Testis (tissue), 2 donors: ENCODE results near the gene RHOXF2.
"Not testable (repeated sequence)": the region's sequence is repeated elsewhere in the genome, so short reads cannot be mapped to it uniquely, and the experiment has no call there.

Experiments
- CTCF ChIP-seq, 3 experiments: fragments of 450-650 bp in 2 of 3; fragments of 200-600 bp in 1 of 3; sonication (generic) in 1 of 3; IDR thresholded peaks; one replicate each; pipeline ENCODE4 v1.5.1; 2016 to 2019; ENCODE audit warnings: antibody characterized with exemption in 3 of 3, mild to moderate bottlenecking in 2 of 3, moderate library complexity in 1 of 3
- POLR2A ChIP-seq: fragments of 450-650 bp; IDR thresholded peaks from one replicate; pipeline ENCODE4 v1.6.1; 2017; ENCODE audit warnings: antibody characterized with exemption, mild to moderate bottlenecking, moderate library complexity

- TF ChIP-seq CTCF (IDR thresholded peaks at IDR 0.05); POLR2A: not testable (repeated sequence)
These were observed 34.8 kb downstream of the RHOXF2 start for GRCh38 chrX:120193254-120193653.
